AG10803 (cell line): ENCODE measurements around the gene HDGF.

Source experiments
- DNase-seq: peaks from one replicate; pipeline ENCODE4 v3.0.0; 2010; ENCODE audit warnings: low read depth
- H3K4me3 ChIP-seq: 2 replicates; pipeline ENCODE4 v1.5.1; 2011; ENCODE audit warnings: mild to moderate bottlenecking, low read length, control low read depth
- TF ChIP-seq, protein P1 (sequence below): conservative IDR thresholded peaks from 2 replicates; pipeline ENCODE4 v1.5.1; 2011; ENCODE audit warnings: mild to moderate bottlenecking, low read length, control low read depth, inconsistent platforms

The HDGF gene

DNA sequence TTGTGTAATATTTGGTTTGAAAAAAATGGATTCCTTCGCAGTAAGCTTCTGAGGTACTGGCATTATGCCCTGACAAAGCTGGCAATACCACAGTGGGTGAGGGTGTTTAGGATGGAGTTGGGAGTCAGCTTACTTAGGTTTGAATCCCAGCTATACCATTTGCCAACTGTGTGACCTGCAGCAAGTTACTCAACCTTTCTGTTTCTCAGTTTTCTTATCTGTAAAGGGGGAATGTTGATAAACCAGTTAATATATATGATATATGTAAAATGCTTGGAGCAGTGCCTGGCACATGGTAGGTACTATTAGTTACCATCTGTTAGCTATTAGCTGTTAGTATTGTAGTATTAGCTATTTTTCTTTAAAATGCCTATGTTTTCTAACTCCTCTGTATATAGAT lies 4.9 kb upstream of the HDGF start:
- DNase-seq = no peak
- TF ChIP-seq, protein P1, sequence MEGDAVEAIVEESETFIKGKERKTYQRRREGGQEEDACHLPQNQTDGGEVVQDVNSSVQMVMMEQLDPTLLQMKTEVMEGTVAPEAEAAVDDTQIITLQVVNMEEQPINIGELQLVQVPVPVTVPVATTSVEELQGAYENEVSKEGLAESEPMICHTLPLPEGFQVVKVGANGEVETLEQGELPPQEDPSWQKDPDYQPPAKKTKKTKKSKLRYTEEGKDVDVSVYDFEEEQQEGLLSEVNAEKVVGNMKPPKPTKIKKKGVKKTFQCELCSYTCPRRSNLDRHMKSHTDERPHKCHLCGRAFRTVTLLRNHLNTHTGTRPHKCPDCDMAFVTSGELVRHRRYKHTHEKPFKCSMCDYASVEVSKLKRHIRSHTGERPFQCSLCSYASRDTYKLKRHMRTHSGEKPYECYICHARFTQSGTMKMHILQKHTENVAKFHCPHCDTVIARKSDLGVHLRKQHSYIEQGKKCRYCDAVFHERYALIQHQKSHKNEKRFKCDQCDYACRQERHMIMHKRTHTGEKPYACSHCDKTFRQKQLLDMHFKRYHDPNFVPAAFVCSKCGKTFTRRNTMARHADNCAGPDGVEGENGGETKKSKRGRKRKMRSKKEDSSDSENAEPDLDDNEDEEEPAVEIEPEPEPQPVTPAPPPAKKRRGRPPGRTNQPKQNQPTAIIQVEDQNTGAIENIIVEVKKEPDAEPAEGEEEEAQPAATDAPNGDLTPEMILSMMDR = no peak
- H3K4me3 ChIP-seq = no peak overlapping the region

DNA sequence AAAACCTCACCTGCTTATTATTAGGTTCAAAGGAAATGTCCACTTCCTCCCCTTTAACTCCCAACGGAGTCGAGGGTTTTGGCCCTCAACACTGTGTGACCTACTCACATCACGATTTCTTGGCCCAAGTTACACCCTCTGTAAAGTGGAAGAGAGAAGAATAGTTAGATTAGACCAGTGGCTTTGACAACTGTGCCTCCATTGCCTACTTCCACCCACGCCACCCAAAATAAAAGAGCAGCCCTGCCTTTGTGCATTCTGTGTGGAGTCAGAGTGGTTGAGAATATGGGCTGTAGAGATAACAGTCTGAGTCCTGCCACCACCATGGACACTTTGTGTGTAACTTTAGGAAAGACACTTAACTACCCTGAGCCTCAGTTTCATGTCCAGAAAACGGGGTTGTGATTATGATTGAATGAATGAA lies 4.1 kb upstream of the HDGF start:
- no peak for DNase-seq
- TF ChIP-seq, protein P1 = no peak

GRCh38 chr1:156754219-156754618 lies 2.7 kb upstream of the HDGF start:
- DNase-seq = no peak
- H3K4me3 ChIP-seq = no peak overlapping the region
- TF ChIP-seq, protein P1 = no peak

More for the DNA sequence above, 4.1 kb upstream of the HDGF start:
- H3K4me3 ChIP-seq = no peak overlapping the region

DNA sequence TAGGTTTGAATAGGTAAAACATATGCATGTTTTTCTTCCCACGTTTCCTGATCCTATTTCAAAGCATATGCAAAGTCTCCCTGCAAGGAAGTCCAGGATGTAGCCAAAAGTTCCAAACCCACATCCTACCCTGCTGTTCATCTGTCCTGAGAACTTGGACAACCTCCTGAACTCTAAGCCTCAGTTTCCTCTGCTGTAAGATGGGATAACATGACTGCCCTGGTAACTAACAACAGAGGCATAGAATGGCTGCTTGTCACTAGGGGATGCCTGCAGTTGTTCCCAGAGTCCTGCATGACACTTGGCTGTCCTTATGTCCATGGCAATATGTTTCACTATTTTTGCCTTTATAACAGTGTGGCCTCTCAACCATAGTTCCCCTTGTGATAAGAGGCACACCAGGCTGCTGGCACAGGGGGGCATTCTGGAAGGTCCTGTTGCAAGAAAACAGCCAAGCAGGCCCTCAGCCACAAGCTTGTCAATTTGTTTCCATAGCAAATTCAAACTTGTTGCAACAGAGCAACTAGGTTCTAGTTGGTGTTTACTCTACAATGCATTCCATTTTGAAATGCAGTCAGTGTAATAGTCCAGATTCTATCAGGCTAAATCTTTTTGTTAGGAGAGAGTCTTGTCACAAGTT lies 1.5 kb upstream of the HDGF start:
- peak; percentile 72 for DNase-seq
- H3K4me3 ChIP-seq = peak overlapping the region; percentile 97
- TF ChIP-seq, protein P1 = no peak

- TF ChIP-seq, protein P1 = 0 out of 2 replicates have a peak, but pooled peaks have one; percentile 2
These were observed 444 bp upstream of the HDGF start for GRCh38 chr1:156751757-156752481.

DNA sequence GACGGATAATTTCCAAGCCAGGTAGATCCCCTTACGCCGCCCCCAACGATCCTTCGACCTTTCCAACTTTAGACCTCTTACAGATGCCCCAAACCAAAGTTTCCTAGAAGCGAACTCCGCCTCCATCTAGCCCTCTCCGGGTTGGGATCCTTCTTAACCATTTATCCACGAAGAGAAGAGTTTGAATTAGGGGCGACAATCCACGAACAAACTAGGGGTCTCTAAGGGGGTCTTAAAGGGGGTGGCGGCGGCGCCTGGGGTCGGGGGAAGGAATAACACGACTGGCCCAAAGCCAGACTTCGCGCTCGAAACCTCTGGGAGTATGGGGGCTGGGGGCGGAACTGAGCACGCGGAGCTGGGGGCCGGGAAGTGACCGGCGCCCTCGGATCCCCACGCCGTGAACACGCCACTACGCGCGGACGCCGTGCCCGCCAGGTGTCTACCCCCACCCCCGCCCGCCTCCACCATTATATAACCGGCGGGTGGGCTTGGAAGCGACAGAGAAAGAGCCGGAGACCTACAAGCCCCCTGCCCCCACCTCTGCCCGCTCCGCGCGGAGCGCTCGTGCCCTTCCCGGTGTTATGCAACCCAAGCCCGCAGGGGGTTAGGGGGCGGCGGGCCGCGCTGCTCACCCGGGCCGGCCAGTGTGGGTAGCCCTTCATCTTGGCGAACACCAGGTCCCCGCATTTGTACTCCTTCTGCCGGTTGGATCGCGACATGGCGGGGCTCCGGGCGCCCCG lies 594 bp downstream of the HDGF start:
- H3K4me3 ChIP-seq = peak overlapping the region; percentile 97
- TF ChIP-seq, protein P1 = no peak
- peak; percentile 30 for DNase-seq

More at GRCh38 chr1:156751757-156752481, 444 bp upstream of the HDGF start:
- H3K4me3 ChIP-seq = peak overlapping the region; percentile 97
- peak; percentile 97 for DNase-seq
